HEK293T (cell line): ENCODE measurements around the gene ELMOD3.
"Not testable (repeated sequence)": the region's sequence is repeated elsewhere in the genome, so short reads cannot be mapped to it uniquely, and the experiment has no call there.

Experiments
- BHLHE40 ChIP-seq: fragments of 450-650 bp; IDR thresholded peaks from 2 replicates; pipeline ENCODE4 v1.6.1; 2016; ENCODE audit warnings: mild to moderate bottlenecking, moderate library complexity, borderline replicate concordance
- CTBP1 ChIP-seq: fragments of 450-650 bp; IDR thresholded peaks from 2 replicates; pipeline ENCODE4 v1.6.1; 2016; ENCODE audit warnings: borderline replicate concordance
- ELF4 ChIP-seq: fragments of 450-650 bp; IDR thresholded peaks from 2 replicates; pipeline ENCODE4 v1.6.1; 2017; ENCODE audit warnings: antibody characterized with exemption
- FOXA1 ChIP-seq: fragments of 450-650 bp; IDR thresholded peaks from 2 replicates; pipeline ENCODE4 v1.6.1; 2016; ENCODE audit warnings: mild to moderate bottlenecking
- FOXK2 ChIP-seq: fragments of 450-650 bp; IDR thresholded peaks from 2 replicates; pipeline ENCODE4 v1.6.1; 2016; ENCODE audit warnings: mild to moderate bottlenecking
- LEF1 ChIP-seq: fragments of 450-650 bp; IDR thresholded peaks from 2 replicates; pipeline ENCODE4 v1.6.1; 2017; ENCODE audit warnings: mild to moderate bottlenecking, borderline replicate concordance
- NFRKB ChIP-seq: fragments of 450-650 bp; IDR thresholded peaks from 2 replicates; pipeline ENCODE4 v1.6.1; 2016; ENCODE audit warnings: mild to moderate bottlenecking, moderate library complexity
- SP1 ChIP-seq: fragments of 450-650 bp; IDR thresholded peaks from 2 replicates; pipeline ENCODE4 v1.6.1; 2017
- SUZ12 ChIP-seq: fragments of 450-650 bp; IDR thresholded peaks from 2 replicates; pipeline ENCODE4 v1.6.1; 2016; ENCODE audit warnings: mild to moderate bottlenecking
- TARDBP ChIP-seq: fragments of 450-650 bp; IDR thresholded peaks from 2 replicates; pipeline ENCODE4 v1.6.1; 2016
- ZNF384 ChIP-seq: fragments of 450-650 bp; IDR thresholded peaks from 2 replicates; pipeline ENCODE4 v1.6.1; 2016

GRCh38 chr2:85414421-85414759 lies 59.8 kb downstream of the ELMOD3 start:
- TF ChIP-seq ELF4, FOXA1, LEF1, SUZ12, CTBP1, TARDBP, FOXK2, BHLHE40, SP1, ZNF384, NFRKB: not testable (repeated sequence)
